GM20000 (cell line): ENCODE results near the gene KIAA0825.

Experiments used
- DNase-seq: peaks from one replicate; pipeline ENCODE4 v3.0.0; 2012; ENCODE audit warnings: low spot score
- CTCF ChIP-seq: IDR thresholded peaks from 2 replicates; pipeline ENCODE4 v1.5.1; 2012; ENCODE audit warnings: mild to moderate bottlenecking, control low read depth; ENCODE audit errors: extremely low read depth, missing control alignments

Gene KIAA0825

DNA sequence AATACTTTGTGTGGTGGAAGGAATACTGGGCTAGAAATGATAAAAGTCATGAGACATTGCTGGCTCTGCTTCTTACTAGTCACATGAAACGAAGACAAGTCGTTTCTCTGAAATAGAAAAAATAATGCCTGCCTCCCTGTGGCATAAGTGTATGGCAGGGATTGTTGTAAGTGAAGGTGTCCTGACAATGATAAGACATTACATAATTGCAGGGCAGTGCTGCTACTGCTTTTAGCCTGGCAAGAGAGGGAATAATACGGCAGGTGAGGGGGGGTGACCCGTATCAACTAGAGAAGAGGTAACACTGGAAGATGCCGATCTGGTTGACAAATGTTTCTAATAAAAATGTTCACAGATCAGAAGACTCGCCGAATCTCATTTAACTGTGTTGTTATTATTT lies 314.3 kb downstream of the KIAA0825 start:
- DNase-seq, result no peak
- no peak for TF ChIP-seq CTCF

- TF ChIP-seq CTCF, result no peak
- no peak for DNase-seq
Measured at GRCh38 chr5:94288937-94289336, 329.5 kb downstream of the KIAA0825 start.

DNA sequence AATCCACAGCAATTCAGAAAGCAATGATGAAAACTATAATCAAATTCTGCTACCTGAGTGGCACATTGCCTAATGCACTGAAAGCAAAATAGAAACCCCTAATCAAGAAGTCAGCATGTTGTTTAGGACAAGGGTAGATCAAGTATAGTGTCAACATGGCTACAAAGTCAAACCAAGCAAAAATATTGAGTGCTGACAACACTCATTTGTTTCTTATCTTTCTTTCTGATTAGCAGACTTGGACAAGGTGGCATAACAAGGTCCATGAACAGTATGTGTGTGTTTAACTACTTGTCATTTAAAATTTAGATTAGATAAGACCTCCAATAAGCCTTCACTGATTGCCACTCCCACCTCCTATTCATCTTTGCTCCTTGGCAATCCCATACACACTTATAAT lies 332.4 kb downstream of the KIAA0825 start:
- no peak for DNase-seq
- TF ChIP-seq CTCF, result no peak

GRCh38 chr5:94283093-94283492 lies 335.3 kb downstream of the KIAA0825 start:
- TF ChIP-seq CTCF, result no peak
- DNase-seq, result no peak

- DNase-seq, result no peak
- no peak for TF ChIP-seq CTCF
Measured at GRCh38 chr5:94281236-94281801, 337.1 kb downstream of the KIAA0825 start.

- DNase-seq, result no peak
- TF ChIP-seq CTCF, result no peak
Measured at GRCh38 chr5:94276751-94277150, 341.7 kb downstream of the KIAA0825 start.

DNA sequence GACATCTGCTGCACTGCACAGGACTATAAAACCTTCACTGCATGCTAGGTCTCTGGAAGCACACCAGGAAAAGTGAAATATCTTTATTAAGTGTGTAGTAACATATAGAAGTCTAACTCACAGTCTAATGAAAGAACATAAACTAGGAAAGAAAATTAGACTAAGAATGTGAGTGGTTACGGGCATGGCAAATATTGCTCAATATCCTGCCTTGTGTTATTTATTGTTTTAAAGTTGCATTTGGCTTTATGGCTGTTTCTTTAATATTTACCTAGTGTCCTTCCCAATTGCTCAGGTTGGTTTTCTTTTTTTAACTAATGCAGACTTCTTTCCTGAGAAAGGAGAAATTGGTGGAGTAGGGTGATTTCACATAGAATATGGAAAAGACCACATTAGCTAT lies 342.4 kb downstream of the KIAA0825 start:
- DNase-seq, result no peak

More for the DNA sequence above, 342.4 kb downstream of the KIAA0825 start:
- no peak for TF ChIP-seq CTCF
